NCI-H2196 (cell line): ENCODE measurements around the gene NAGLU.

Experiments
- DNase-seq: peaks from one replicate; lab custom pipeline; 2025; ENCODE audit not compliant: unreplicated experiment; lab: John Stamatoyannopoulos, UW

Gene NAGLU

DNA sequence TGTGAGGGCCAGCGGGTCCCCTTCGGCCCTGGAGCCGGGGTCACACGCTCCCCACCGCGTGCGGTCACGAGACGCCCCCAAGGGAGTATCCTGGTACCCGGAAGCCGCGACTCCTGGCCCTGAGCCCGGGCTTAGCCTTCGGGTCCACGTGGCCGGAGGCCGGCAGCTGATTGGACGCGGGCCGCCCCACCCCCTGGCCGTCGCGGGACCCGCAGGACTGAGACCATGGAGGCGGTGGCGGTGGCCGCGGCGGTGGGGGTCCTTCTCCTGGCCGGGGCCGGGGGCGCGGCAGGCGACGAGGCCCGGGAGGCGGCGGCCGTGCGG, at the start of gene NAGLU:
Gene NAGLU (plus strand): TSS at position 194 of the 324 bp plus-strand sequence. CDS start 32 bp downstream, at position 226.
- peak; percentile 85 for DNase-seq

DNA sequence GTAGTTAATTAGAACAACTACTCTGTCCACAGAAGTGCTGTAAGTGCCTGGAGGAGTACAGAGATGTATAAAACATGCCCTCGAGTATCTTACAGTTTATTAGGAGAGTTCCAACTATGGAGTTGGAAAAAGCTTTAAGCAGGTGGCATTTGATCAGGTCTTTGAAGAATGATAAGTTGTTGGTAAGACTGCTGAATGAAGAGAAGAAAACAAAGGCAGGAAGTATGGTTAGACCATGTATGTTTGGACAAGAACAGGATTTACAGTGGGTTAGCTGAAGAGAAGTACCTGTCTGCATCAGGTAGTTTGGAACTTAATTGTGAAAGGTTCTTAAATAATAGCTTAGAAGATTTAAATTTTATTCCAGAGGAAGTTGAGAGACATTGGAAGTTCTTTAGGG, 48.0 kb upstream of the NAGLU start:
- DNase-seq, result no peak

- no peak for DNase-seq
Observed at GRCh38 chr17:42493319-42493718, 42.7 kb upstream of the NAGLU start.

DNA sequence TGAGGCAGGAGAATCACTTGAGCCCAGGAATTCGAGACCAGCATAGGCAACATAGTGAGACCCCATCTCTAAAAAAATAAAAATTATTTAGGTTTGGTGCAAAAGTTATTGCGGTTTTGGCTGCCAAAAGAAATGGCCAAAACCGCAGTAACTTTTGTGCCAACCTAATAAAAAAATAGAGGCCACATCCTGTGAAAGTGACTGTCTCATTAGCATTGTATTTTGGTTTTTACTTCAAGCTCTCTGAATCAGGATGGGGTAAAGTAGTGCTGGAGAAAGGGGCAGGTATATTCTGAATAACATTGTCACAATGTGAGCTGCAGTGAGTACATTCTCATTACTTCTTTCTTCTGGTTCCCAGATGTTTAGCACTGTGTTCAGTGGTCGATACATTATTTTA, 41.4 kb upstream of the NAGLU start:
- DNase-seq, result no peak

DNA sequence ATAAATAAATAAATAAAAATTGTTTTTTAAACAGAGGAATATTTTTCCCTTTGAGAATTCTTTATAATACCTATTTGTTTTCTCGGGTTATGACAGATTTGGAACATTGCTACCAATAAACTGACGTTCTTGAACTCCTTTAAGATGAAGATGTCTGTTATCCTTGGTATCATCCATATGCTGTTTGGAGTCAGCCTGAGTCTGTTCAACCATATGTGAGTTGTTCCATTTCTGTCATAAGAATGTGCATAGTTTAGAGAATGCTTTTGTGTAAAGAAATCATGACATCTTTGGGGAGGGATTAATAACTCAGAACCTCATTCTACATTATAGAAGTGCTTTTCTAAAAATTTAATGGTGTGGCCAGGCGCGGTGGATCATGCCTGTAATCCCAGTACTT, 37.2 kb upstream of the NAGLU start:
- DNase-seq, result no peak

- no peak for DNase-seq
Observed at GRCh38 chr17:42502091-42502490, 34.0 kb upstream of the NAGLU start.

GRCh38 chr17:42502926-42503325, 33.1 kb upstream of the NAGLU start:
- DNase-seq, result no peak

DNA sequence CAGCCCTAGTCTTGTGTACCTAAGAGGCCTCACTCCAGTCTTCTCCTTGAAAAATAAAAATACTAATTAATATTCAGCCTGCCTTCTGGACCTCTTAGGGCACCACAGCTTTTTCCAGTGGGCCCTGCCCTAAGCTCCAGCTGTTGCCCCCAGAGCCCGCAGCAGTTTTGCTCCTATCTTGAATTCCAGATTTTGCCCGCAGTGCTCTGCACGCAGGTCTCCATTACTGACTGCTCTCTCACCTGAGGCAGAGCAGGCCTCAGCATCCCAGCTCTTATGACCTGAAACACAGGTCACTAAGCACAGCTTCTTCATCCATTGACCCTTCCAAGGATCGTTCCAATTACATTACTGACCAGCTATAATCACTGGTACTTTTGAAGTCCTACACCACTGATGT, 28.4 kb upstream of the NAGLU start:
- DNase-seq, result no peak

DNA sequence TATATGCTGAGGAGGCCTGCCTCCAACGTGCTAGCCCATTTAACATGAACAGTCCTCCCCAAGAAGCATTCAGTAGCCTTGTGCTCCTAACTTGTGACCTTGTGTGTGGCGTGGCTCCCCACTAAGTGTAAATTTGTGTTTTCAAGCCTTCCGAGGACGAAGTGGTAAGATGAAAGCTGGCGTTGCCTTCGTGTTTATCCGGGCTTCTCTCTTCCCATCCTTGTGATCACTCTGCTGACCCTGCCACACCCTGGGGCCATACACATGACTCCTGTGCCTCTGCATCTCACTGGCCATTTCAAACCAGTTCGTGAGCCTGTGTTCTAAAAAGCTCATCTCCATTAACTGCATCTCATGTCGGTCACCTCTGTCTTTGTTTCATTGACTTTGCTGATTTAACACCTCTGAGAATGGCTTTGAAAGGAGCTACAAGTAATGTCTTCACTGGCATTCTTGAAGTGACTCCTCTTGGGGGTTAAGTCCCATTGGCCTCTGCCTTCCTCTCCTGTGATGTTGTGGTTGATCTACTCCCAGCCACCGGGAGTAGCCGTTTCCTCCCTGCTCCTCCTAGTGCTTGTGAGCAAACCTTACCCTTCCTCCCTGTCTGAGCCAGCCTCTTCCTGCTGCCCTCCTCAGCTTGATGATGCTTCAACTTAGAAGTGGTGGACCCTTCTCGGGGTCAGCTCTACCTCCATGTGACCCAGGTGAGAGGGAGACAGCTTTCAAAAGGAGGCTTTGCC, 27.4 kb upstream of the NAGLU start:
- DNase-seq, result no peak

DNA sequence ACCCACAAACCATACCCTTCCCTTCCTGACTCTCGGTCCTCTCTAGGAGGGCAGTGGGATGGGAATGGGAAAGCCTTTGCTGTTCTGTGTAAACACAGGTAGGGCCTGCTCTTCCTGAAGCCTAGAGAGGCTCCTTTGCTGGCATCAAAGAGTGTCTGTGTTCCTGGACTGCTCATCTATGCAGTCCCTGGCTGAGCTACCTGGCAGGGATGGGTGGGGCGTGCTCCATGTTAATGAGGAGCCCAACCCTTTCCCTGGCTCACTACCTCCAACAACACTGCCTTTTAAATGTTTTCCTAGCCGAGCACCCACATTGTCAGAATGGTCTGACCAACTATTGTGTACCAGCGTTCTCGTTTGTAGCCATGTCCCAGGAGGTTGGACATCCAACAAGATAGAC, 26.6 kb upstream of the NAGLU start:
- no peak for DNase-seq

DNA sequence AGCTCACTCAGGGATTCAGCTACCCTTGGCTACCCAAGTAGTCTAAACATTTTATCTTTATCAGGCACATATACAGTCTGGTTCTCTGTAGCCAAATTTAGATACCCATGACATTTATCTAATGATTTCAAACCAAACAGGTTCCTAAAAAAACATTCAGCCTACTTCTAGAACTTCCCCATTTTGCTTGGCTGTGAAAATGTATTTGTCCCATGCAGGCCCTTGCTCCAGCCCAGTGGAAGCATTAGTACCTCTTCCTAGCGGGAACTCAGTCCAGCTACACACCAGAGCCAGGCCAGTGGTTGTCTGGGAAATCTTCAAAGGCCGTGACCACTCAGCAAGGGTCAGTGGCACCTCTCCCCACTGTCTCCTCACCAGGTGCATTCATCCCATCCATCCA, 26.2 kb upstream of the NAGLU start:
- no peak for DNase-seq

GRCh38 chr17:42512246-42512645, 23.8 kb upstream of the NAGLU start:
- DNase-seq, result no peak

DNA sequence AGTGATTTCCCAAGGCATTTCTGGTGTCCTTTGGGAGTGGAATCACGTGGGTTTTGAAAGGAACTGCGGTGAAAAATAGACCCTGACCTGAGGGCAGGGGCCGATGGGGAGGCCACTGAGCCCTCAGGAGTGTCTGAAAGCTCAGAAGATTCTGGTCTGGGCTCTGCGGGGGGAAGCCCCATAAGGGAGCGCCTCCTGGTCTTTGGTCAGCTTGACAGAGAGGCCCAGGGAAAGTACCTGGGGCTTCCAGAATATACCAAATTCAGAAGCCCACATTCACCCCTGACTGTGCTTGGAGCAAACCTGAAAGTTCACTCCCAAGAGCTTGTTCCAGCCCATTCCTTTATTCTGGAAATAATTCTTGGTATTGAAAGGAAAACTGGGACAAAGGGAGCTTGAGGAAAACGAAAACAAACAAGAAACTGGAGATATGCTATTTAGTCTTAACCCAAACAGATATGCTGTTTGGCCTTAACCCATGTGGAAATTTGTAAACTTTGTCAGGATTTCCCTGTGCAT, 23.2 kb upstream of the NAGLU start:
- no peak for DNase-seq

DNA sequence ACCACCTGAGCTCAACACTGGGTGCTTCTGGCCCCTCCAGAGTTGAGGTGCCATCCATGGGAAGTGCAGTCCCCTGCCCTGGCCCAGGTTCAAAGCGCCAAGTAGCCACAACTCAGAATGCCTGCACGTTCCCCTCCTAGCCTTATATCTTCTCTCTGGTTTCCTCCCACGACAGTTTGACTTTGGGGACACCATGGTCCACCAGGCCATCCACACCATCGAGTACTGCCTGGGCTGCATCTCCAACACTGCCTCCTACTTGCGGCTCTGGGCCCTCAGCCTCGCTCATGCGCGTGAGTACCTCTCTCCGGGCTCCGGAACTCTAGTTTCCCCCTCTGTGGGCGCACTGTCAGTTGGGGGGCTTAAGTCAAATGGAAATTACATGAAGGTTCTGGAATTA, 22.4 kb upstream of the NAGLU start:
- DNase-seq, result no peak

DNA sequence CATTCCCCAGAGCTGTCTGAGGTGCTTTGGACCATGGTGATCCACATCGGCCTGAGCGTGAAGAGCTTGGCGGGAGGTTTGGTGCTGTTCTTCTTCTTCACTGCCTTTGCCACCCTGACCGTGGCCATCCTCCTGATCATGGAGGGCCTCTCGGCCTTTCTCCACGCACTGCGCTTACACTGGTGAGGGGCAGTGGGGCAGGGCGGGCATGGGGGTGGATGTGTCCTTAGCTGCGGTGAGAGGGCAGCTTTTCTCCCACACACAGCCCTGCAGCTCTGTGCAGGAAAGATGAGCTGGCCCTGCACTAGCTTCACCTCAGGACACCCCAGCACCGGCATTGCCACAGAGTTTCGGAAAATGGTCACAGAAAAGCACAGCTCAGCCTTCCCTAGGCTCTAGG, 21.8 kb upstream of the NAGLU start:
- no peak for DNase-seq

DNA sequence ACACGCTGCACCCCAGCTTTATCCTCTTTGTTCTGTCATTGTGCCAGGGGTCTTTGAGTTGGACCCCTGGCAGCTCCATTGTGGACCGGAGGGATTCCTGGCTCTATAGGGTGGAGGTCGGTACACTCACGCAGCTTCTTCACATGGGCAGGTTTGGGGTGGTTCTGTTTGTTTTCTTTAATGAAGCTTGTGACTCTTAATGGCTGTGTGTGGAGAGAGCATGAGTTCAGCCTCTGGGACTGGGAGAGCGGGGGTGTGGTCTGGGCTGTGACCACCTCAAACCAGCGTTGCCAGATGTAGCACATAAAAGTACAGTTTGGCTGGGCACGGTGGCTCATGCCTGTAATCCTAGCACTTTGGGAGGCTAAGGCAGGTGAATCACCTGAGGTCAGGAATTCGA, 21.2 kb upstream of the NAGLU start:
- no peak for DNase-seq

- DNase-seq, result peak; percentile 57
Observed at GRCh38 chr17:42517516-42517915, 18.5 kb upstream of the NAGLU start.

GRCh38 chr17:42518046-42518754, 17.8 kb upstream of the NAGLU start:
- peak; percentile 18 for DNase-seq

GRCh38 chr17:42518755-42519545, 17.1 kb upstream of the NAGLU start:
- peak; percentile 1 for DNase-seq

- no peak for DNase-seq
Observed at GRCh38 chr17:42519546-42520491, 16.2 kb upstream of the NAGLU start.

GRCh38 chr17:42520540-42520951, 15.5 kb upstream of the NAGLU start:
- no peak for DNase-seq
